ENCODE data around the gene PCDHGA9. TPM values are rescaled to one million over a fixed set of nuclear protein-coding genes. Genes with fewer than 3 reads are reported as not detected.
"Not testable (repeated sequence)": the region's sequence is repeated elsewhere in the genome, so short reads cannot be mapped to it uniquely, and the experiment has no call there.

PCDHGA9 gene
- total RNA-seq, 4 donors from 2014 or later = 0.95 to 4.0 (median 1.5) TPM

GRCh38 chr5:141388661-141389060 is 13.9 kb upstream of the PCDHGA9 start:
- no peaks in the 10 kb centered on the region for H3K36me3 ChIP-seq
- DNase-seq = no peak
- no peak for ATAC-seq
- H3K4me1 ChIP-seq = peaks cover 4% of the 10 kb centered on the region in 2 donors
- intact Hi-C loops (cut with DNase I; ENCODE audit: low total_unique reads) (no loop called here), in situ Hi-C loops (cut with MboI; ENCODE audit: low sequenced_read_pairs in 4 of 4) (no loop called here)
- no peak overlapping the region for H3K27ac ChIP-seq
- peaks cover 0 to 11% (median 2%) of the 10 kb centered on the region in 3 donors for H3K27me3 ChIP-seq
- TF ChIP-seq CTCF (IDR thresholded peaks at IDR 0.05 in 4 of 5, conservative IDR thresholded peaks at IDR 0.05 in 1 of 5) = no peak
- TF ChIP-seq POLR2A (IDR thresholded peaks at IDR 0.05) = no peak
- peaks cover 0 to 5% (median 5%) of the 10 kb centered on the region in 3 donors for H3K9me3 ChIP-seq
- H3K4me3 ChIP-seq = peak overlapping the region in 1 of 4 donors; percentile 20

DNA sequence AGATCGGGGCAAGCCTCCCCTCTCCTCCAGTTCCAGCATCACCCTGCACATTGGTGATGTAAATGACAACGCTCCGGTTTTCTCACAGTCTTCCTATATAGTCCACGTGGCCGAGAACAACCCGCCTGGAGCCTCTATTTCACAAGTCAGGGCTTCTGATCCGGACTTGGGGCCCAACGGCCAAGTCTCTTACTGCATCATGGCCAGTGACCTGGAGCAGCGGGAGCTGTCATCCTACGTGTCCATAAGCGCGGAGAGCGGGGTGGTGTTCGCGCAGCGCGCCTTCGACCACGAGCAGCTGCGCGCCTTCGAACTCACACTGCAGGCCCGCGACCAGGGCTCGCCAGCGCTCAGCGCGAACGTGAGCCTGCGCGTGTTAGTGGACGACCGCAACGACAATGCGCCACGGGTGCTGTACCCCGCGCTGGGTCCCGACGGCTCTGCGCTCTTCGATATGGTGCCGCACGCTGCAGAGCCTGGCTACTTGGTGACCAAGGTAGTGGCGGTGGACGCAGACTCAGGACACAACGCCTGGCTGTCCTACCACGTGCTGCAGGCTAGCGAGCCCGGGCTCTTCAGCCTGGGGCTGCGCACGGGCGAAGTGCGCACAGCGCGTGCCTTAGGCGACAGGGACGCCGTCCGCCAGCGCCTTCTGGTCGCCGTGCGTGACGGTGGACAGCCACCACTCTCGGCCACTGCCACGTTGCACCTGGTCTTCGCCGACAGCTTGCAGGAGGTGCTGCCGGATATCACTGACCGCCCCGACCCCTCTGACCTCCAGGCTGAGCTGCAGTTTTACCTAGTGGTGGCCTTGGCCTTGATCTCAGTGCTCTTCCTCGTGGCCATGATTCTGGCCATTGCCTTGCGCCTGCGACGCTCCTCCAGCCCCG is 13.2 kb upstream of the PCDHGA9 start:
- H3K27me3 ChIP-seq = peaks cover 0 to 15% (median 2%) of the 10 kb centered on the region in 3 donors
- H3K4me3 ChIP-seq = no peak overlapping the region
- H3K9me3 ChIP-seq = peaks cover 0 to 5% (median 5%) of the 10 kb centered on the region in 3 donors
- H3K27ac ChIP-seq = no peak overlapping the region
- ATAC-seq (no peak), DNase-seq (no peak)
- no peaks in the 10 kb centered on the region for H3K36me3 ChIP-seq
- intact Hi-C loops (cut with DNase I; ENCODE audit: low total_unique reads) = no loop called here
- TF ChIP-seq CTCF (IDR thresholded peaks at IDR 0.05 in 4 of 5, conservative IDR thresholded peaks at IDR 0.05 in 1 of 5) = no peak
- TF ChIP-seq POLR2A (IDR thresholded peaks at IDR 0.05) = no peak
- in situ Hi-C loops (cut with MboI; ENCODE audit: low sequenced_read_pairs in 4 of 4) = no loop called here
- H3K4me1 ChIP-seq = peaks cover 4% of the 10 kb centered on the region in 2 donors

DNA sequence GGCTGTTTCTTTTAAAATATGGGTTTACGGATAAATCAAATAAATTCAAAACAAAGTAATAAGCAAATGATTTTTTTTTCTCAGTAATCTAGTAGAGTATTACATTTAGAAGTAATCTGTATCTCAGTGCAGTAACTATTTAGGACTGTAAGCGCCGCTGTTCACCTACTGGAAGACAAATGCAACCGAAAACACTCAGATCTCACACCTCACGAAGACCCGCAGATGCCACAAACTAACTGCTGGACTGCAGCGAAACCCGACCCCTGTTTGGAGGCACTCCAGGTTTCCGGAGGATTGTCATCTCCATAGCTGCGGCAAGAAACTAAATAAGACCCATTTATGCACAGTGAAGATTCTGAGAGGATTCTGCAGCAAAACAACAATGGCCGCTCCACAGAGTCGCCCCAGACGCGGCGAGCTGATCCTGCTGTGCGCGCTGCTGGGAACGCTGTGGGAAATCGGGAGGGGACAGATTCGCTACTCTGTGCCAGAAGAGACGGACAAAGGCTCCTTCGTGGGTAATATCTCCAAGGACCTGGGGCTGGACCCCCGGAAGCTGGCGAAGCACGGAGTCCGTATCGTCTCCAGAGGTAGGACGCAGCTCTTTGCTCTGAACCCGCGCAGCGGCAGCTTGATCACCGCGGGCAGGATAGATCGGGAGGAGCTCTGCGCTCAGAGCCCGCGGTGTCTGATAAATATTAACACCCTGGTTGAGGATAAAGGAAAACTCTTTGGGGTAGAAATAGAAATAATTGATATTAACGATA is 10.0 kb upstream of the PCDHGA9 start, which contains the start of gene PCDHGA8:
Gene PCDHGA8 (plus strand): TSS at position 205 of the 770 bp plus-strand sequence. CDS start 181 bp downstream, at position 386.
- intact Hi-C loops (cut with DNase I; ENCODE audit: low total_unique reads) (no loop called here), in situ Hi-C loops (cut with MboI; ENCODE audit: low sequenced_read_pairs in 4 of 4) (no loop called here)
- no peaks in the 10 kb centered on the region for H3K36me3 ChIP-seq
- H3K27me3 ChIP-seq = peaks cover 0 to 21% (median 2%) of the 10 kb centered on the region in 3 donors
- TF ChIP-seq POLR2A (IDR thresholded peaks at IDR 0.05) (no peak), CTCF (IDR thresholded peaks at IDR 0.05 in 4 of 5, conservative IDR thresholded peaks at IDR 0.05 in 1 of 5) (peak in 3 of 5 experiments; percentile 18 to 48 (median 20))
- peaks cover 0 to 5% (median 5%) of the 10 kb centered on the region in 3 donors for H3K9me3 ChIP-seq
- H3K27ac ChIP-seq = no peak within 1 kb of the TSS
- ATAC-seq = peak in 1 of 2 donors; percentile 37
- DNase-seq = no peak
- H3K4me1 ChIP-seq = peaks cover 0 to 6% of the 10 kb centered on the region in 2 donors
- peak within 1 kb of the TSS; percentile 9 to 41 (median 12) for H3K4me3 ChIP-seq

DNA sequence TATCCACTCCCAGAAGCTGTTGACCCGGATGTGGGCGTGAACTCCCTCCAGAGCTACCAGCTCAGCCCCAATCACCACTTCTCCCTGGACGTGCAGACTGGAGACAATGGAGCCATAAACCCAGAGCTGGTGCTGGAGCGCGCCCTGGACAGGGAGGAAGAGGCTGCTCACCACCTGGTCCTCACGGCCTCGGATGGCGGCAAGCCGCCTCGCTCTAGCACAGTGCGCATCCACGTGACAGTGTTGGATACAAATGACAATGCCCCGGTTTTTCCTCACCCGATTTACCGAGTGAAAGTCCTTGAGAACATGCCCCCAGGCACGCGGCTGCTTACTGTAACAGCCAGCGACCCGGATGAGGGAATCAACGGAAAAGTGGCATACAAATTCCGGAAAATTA is 9.3 kb upstream of the PCDHGA9 start:
- intact Hi-C loops (cut with DNase I; ENCODE audit: low total_unique reads) = no loop called here
- DNase-seq = no peak
- TF ChIP-seq CTCF (IDR thresholded peaks at IDR 0.05 in 4 of 5, conservative IDR thresholded peaks at IDR 0.05 in 1 of 5) = no peak
- no peak for ATAC-seq
- peaks cover 0 to 6% of the 10 kb centered on the region in 2 donors for H3K4me1 ChIP-seq
- peaks cover 0 to 5% (median 5%) of the 10 kb centered on the region in 3 donors for H3K9me3 ChIP-seq
- in situ Hi-C loops (cut with MboI; ENCODE audit: low sequenced_read_pairs in 4 of 4) = no loop called here
- H3K4me3 ChIP-seq = peak overlapping the region in 1 of 4 donors; percentile 41
- no peaks in the 10 kb centered on the region for H3K36me3 ChIP-seq
- no peak overlapping the region for H3K27ac ChIP-seq
- H3K27me3 ChIP-seq = peaks cover 0 to 21% (median 2%) of the 10 kb centered on the region in 3 donors

DNA sequence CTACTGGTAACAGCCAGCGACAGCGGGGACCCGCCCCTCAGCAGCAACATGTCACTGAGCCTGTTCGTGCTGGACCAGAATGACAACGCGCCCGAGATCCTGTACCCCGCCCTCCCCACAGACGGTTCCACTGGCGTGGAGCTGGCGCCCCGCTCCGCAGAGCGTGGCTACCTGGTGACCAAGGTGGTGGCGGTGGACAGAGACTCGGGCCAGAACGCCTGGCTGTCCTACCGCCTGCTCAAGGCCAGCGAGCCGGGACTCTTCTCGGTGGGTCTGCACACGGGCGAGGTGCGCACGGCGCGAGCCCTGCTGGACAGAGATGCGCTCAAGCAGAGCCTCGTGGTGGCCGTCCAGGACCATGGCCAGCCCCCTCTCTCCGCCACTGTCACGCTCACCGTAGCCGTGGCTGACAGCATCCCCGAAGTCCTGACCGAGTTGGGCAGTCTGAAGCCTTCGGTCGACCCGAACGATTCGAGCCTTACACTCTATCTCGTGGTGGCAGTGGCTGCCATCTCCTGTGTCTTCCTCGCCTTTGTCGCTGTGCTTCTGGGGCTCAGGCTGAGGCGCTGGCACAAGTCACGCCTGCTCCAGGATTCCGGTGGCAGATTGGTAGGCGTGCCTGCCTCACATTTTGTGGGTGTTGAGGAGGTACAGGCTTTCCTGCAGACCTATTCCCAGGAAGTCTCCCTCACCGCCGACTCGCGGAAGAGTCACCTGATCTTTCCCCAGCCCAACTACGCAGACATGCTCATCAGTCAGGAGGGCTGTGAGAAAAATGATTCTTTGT is 8.0 kb upstream of the PCDHGA9 start:
- in situ Hi-C loops (cut with MboI; ENCODE audit: low sequenced_read_pairs in 4 of 4); H3K36me3 ChIP-seq; H3K9me3 ChIP-seq; intact Hi-C loops (cut with DNase I; ENCODE audit: low total_unique reads); ATAC-seq; H3K27ac ChIP-seq; DNase-seq; H3K4me3 ChIP-seq: not testable (repeated sequence)
- H3K4me1 ChIP-seq = peaks cover 6 to 16% of the 10 kb centered on the region in 2 donors
- peaks cover 0 to 21% (median 0%) of the 10 kb centered on the region in 3 donors for H3K27me3 ChIP-seq

Measured in gastrocnemius medialis (tissue), 4 donors.